B cell (primary cell): ENCODE results near the gene ST7L.
"Not testable (repeated sequence)": the region's sequence is repeated elsewhere in the genome, so short reads cannot be mapped to it uniquely, and the experiment has no call there.

ENCODE experiments used
- EZH2 ChIP-seq: IDR thresholded peaks from 2 replicates; pipeline ENCODE4 v1.6.1; 2012; ENCODE audit warnings: borderline replicate concordance, low read depth, mild to moderate bottlenecking, moderate library complexity, low read length; ENCODE audit not compliant: insufficient read depth, poor library complexity, severe bottlenecking
- TF ChIP-seq, protein P1 (sequence below): fragments of 200-600 bp; IDR thresholded peaks from one replicate; pipeline ENCODE4 v1.8.0; 2022; ENCODE audit warnings: antibody characterized with exemption, mild to moderate bottlenecking

DNA sequence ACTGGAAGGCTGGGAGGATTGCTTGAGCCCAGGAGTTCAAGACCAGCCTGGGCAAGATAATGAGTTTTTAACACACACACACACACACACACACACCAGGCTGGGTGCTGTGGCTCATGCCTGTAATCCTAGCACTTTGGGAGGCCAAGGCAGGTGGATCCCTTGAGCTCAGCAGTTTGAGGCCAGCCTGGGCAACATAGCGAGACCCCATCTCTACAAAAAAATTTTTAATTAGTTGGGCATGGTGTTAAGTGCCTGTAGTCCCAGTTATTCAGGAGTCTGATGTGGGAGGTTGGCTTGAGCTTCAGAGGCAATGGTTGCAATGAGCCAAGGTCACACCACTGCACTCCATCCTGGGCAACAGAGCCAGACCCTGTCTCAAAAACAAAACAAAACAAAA, 132.9 kb downstream of the ST7L start:
- TF ChIP-seq, protein P1, sequence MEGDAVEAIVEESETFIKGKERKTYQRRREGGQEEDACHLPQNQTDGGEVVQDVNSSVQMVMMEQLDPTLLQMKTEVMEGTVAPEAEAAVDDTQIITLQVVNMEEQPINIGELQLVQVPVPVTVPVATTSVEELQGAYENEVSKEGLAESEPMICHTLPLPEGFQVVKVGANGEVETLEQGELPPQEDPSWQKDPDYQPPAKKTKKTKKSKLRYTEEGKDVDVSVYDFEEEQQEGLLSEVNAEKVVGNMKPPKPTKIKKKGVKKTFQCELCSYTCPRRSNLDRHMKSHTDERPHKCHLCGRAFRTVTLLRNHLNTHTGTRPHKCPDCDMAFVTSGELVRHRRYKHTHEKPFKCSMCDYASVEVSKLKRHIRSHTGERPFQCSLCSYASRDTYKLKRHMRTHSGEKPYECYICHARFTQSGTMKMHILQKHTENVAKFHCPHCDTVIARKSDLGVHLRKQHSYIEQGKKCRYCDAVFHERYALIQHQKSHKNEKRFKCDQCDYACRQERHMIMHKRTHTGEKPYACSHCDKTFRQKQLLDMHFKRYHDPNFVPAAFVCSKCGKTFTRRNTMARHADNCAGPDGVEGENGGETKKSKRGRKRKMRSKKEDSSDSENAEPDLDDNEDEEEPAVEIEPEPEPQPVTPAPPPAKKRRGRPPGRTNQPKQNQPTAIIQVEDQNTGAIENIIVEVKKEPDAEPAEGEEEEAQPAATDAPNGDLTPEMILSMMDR: not testable (repeated sequence)
- TF ChIP-seq EZH2: not testable (repeated sequence)
